CD4-positive, alpha-beta T cell treated with Interleukin-1 beta for 1 hour (primary cell): ENCODE results near the gene FAR2.
"Not testable (repeated sequence)": the region's sequence is repeated elsewhere in the genome, so short reads cannot be mapped to it uniquely, and the experiment has no call there.

Experiments used
- DNase-seq, 2 donors: peaks; one replicate each; pipeline ENCODE4 v3.0.0-alpha.2; 2020 to 2022

Gene FAR2

DNA sequence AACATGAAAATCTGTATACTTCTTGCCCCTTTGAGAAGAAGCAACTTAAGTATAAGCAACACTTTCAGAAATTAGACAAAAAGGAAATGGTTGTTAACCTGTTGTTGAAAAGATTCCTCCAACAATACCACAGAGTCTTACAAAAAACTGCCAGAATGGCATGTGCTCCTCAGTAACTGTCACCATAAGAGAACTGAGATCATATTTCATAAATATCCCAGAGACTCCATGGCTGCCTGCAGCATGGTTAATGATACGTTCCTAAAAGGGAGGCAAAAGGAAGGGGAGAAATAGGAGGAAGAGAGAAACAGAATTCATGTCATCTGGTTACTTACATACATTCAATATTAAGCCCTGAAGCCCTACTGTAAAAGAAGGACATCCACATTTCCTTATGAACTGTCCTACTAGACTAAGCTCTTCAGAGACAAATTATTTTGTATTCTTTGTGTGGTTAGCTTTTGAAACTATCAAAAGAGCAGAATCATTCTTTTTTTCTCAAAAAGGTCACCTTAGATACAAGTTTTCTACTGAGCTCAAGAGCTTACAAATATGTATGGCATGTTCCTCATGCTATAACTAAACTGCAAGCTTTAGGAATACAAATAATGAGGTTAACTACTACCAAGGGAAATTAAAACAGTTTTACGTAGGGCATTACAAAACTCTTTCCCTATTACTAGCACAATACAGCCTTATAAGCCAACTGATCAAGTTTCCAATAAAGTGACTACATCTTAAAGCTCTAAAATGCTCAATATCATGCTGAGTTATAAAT lies 194.1 kb downstream of the FAR2 start:
- DNase-seq = no peak

DNA sequence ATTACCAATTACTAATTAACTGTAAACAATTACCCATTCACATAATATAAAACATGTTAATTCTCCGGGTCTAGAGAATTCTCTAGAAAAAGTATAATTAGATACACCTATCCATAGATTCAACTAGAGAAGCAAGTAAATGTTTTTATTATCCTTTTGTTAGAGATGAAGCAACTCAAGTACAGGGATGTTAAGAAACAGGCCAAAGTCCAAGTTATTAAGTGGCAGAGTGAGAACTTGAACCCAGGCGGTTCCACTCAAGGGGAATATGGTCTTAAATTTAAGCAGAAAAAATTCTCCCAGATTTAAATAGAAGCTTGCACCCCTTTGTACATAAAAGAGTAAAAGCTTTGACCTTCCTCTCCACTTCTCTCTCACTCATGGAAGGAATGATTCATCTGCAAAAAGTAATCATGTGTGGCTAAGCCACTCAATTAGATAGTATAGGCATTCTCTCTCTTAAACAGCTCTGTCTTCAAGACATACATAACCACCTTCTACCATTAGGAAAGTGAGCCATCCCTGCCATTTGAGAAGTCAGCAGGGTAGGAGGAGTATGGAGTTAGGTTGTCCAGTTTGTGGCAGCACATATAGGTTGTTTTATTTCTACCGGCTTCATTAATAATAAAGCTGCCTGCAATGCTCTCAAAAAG lies 197.8 kb downstream of the FAR2 start:
- DNase-seq = no peak

DNA sequence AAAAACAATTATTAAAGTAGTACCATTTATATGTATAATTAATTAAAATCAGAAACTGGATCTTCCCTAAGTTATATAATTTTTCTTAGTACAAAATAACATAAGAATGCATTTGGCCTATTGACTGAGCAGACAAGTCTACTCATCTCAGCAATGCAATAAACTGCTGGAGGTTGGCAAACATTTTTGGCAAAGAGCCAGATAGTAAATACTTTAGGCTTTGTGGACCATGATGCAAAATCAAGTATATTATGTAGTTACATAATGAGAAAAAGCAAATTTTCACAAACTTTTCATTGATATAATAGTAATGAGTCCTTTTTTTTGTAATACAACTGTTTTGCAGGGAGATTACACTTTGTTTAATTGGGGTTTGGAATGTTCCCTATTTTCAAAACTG lies 201.0 kb downstream of the FAR2 start:
- DNase-seq = no peak

DNA sequence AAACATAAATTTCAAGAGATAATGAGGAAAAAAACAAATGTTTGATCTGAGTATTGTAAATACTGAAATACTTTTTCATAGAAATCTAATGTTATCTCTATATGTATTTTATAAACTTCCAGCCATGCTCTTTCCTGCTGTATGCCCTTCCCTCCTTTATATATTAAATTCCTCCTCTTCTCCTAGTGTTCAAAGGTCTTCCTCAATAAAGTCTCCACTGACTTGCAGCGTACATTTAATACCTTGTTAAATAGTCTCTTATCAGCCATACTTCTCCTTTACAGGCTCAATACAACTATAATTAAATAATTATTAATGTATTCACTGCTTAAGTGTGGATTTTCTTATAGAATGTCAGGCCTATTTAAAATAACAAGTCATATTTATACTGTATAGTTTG lies 205.9 kb downstream of the FAR2 start:
- no peak for DNase-seq

DNA sequence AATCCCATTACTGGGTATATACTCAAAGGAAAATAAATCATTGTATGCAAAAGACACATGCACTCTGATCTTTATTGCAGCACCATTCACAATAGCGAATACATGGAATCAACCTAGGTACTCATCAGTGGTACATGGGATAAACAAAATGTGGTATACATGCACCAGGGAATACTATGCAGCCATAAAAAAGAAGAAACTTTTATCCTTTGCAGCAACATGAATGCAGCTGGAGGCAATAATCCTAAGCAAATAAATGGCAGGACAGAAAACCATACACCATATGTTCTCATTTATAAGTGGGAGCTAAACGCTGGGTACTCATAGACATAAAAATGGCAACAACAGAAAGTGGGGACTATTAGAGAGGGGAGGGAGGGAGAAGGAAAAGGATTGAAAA lies 216.0 kb downstream of the FAR2 start:
- no peak for DNase-seq

DNA sequence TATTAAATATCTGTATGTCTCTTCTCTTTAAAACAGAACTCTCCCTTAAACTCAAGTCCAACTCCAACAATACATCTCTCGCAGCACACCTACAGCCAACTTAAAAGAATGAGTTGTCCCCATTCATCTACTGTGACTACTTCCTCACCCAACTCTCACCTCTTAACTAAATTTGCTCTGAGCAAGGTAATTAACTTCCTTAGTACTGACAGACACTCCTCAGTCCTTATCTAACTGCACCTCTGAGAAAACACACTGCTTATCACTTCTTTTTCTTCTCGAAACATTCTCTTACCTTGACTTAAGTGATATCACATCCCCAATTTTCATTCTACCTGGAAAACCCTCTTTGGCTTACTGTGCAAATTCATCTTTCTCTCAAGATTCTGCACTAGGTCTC lies 224.9 kb downstream of the FAR2 start:
- DNase-seq = no peak

DNA sequence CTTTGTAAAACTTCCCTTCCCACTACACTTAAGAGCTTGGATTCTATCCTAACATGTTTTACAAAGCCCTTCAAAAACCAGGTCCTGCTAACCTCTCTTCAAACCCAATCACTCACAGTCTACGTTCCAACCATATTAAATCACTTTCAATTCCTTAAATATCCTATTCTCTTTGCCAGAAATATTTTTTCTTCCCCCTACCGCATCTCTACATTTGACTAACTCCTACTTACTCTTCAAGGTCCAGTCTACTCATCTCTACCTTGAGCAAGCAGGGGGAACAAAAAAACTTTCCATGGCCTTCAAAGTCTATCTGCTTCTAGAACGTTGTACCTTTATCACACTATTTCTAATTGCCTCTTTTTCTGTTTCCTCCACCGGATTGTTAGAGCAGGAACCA lies 225.8 kb downstream of the FAR2 start:
- no peak for DNase-seq

DNA sequence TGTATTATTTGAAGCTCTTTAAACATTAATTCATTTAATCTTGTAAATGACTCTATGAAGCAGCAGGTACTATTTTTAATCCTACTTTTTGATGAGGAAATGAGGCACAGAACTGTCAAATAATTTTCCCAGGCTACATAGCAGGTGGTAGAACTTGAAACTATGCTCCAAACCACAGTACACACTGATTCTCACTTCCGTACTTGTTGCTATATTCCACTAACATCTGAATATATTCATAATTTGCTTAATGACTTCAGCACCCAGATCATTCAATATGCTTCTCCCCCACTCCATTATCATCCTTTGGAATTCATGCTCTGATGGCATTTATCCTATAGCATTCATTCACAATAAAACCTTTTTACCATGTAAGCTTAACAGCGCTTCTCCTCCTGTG lies 227.0 kb downstream of the FAR2 start:
- no peak for DNase-seq

DNA sequence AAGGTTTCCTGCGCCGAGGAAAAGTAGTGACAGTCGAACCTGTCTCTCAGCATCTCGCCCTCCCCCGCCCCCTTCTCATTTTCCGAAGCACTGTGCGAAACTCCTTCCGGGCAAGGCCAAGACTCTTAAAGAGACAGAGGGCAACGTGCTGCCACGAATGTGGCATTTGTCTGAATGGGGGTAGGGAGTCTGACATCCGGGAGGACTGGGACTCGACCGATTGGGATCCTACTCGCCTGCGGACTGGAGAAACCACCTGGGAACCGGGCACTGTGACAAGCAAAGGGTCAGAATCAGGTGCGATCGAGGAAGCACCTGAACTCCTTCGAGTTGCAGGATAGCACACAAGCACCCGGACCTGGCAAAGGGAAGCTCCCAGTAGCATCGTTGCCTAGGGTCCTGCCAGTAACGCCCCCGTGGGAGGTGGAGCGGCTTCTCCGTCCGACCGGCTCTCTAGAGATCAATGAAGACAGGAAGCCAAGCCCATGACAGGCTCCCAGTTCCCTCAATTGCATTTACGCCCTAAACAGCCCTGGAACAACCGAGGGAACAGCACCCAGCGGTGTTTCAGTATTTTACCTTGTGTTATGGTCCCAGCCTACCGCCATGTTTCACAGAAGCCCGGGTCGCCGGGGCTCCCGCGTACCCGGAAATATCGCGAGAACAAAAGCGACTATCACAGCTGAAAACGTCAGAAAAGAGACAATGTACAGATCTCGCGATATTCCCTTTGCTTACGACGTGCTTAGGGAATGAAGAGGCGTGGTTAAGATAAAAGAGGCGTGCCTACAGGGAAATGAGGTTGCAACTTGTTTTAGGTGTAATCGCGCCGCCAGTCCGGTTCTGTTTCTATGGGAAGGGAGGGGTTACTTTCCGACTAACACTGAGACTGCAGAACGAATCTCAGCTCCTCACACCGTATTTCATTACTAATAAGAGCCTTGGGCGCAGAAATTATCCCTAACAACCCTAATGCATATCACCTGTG lies 231.8 kb downstream of the FAR2 start, which contains the start of gene ERGIC2:
TSS of gene ERGIC2 (minus strand) at position 637 of the 988 bp plus-strand sequence. CDS start 9,539 bp downstream, outside the sequence.
- peak; percentile 94 to 97 for DNase-seq

DNA sequence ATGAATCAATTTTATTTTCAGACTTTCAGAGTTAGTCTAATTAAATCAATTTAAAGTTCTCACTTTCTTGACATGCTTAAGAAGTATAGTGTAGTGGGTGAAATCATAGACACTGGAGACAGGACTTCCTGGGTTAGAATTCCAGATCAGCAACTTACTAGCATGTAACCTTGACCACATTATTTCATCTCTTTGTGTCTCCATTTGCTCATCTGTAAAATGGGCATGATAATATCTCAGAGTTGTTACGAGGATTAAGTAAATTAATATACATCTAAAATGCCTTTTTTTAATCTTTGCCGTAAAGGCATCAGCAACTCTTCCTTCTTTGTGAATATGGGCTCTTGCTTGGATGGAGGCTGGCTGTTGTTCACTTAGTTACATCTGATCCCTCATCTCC lies 233.2 kb downstream of the FAR2 start:
- no peak for DNase-seq

DNA sequence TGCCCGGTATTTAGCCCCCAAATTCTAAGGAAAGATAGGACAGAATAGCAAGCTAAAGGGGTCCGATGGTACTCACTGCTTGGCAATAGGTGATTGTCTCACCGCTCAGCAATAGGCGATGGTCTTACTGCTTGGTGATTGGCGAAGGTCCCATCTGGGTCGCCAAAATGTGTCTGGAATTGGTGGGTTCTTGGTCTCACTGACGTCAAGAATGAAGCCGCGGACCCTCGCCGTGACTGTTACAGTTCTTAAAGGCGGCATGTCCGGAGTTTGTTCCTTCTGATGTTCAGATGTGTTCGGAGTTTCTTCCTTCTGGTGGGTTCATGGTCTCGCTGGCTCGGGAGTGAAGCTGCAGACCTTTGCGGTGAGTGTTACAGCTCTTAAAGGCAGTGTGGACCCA lies 236.1 kb downstream of the FAR2 start:
- not testable (repeated sequence) for DNase-seq
